K562 (cell line): ENCODE measurements around the gene HMGN1. TPM values are rescaled to one million over a fixed set of nuclear protein-coding genes. Genes with fewer than 3 reads are reported as not detected.

ENCODE experiments used
- ATF1 ChIP-seq, 2 experiments: fragments of 450-650 bp in 1 of 2; IDR thresholded peaks; 2 replicates each; pipeline ENCODE4 v1.6.1; 2016; ENCODE audit warnings: missing compliant biosample characterization in 1 of 2, missing genetic modification characterization in 1 of 2
- BCOR ChIP-seq: fragments of 450-650 bp; IDR thresholded peaks from 2 replicates; pipeline ENCODE4 v1.6.1; 2016
- CHCHD3 ChIP-seq: fragments of 250-450 bp; sonication (Bioruptor Pico); IDR thresholded peaks from 2 replicates; pipeline ENCODE4 v2.1.2; 2022; ENCODE audit warnings: mild to moderate bottlenecking
- CXXC5 ChIP-seq: fragments of 250-450 bp; sonication (Bioruptor Pico); IDR thresholded peaks from 2 replicates; pipeline ENCODE4 v1.8.0; 2022; ENCODE audit warnings: inconsistent platforms, mild to moderate bottlenecking, moderate library complexity
- EP400 ChIP-seq: fragments of 450-650 bp; IDR thresholded peaks from 2 replicates; pipeline ENCODE4 v1.6.1; 2017; ENCODE audit warnings: antibody characterized with exemption, mild to moderate bottlenecking, moderate library complexity
- ERF ChIP-seq: fragments of 450-650 bp; formaldehyde crosslinking; IDR thresholded peaks from 2 replicates; pipeline ENCODE4 v1.4.0; 2020; ENCODE audit warnings: mild to moderate bottlenecking, mixed read lengths
- HNRNPLL ChIP-seq: fragments of 200-400 bp; formaldehyde crosslinking; IDR thresholded peaks from 2 replicates; pipeline ENCODE4 v1.6.1; 2017; ENCODE audit warnings: low read length, low read depth, mild to moderate bottlenecking; ENCODE audit not compliant: poor library complexity, severe bottlenecking
- KAT7 ChIP-seq: sonication (generic); formaldehyde crosslinking; IDR thresholded peaks from 2 replicates; pipeline ENCODE4 v1.8.0; 2022; ENCODE audit warnings: missing genetic modification reagents, mild to moderate bottlenecking, borderline replicate concordance
- MCM5 ChIP-seq: fragments of 450-650 bp; IDR thresholded peaks from 2 replicates; pipeline ENCODE4 v1.6.1; 2016; ENCODE audit warnings: low read depth
- MYC ChIP-seq, 2 experiments: fragments of 250-450 bp in 1 of 2; sonication (Bioruptor Pico) in 1 of 2; IDR thresholded peaks; 2 replicates each; pipeline versions ENCODE4 v1.5.1 to v1.6.1; 2012 to 2021; ENCODE audit warnings: low read depth in 2 of 2, borderline replicate concordance in 1 of 2, improper control_type of control experiment in 1 of 2, low read length in 1 of 2, mild to moderate bottlenecking in 1 of 2, moderate library complexity in 1 of 2
- NFXL1 ChIP-seq: fragments of 450-650 bp; formaldehyde crosslinking; IDR thresholded peaks from 2 replicates; pipeline ENCODE4 v1.4.0; 2021; ENCODE audit warnings: mild to moderate bottlenecking
- POLR2AphosphoS5 ChIP-seq: IDR thresholded peaks from 2 replicates; pipeline ENCODE4 v1.6.1; 2011; ENCODE audit warnings: mild to moderate bottlenecking, low read depth, low read length, moderate library complexity; ENCODE audit not compliant: control insufficient read depth, insufficient read depth
- SIN3B ChIP-seq: fragments of 450-650 bp; IDR thresholded peaks from 2 replicates; pipeline ENCODE4 v1.6.1; 2017; ENCODE audit warnings: low read depth, mild to moderate bottlenecking, moderate library complexity
- SMAD1 ChIP-seq: fragments of 150-350 bp; IDR thresholded peaks from 2 replicates; pipeline ENCODE4 v1.6.1; 2014; ENCODE audit warnings: low read length, low read depth; ENCODE audit not compliant: partially characterized antibody
- SMAD3 ChIP-seq: fragments of 450-650 bp; formaldehyde crosslinking; conservative IDR thresholded peaks from 2 replicates; pipeline ENCODE4 v1.4.0; 2020; ENCODE audit warnings: mild to moderate bottlenecking
- ZKSCAN8 ChIP-seq: fragments of 200-800 bp; sonication (Bioruptor generic); IDR thresholded peaks from 2 replicates; pipeline ENCODE4 v1.6.1; 2016; ENCODE audit warnings: missing genetic modification characterization, missing compliant biosample characterization
- polyA plus RNA-seq, 8 experiments: library from polyadenylated mRNA; depleted of rRNA in 4 of 8; stranded (reverse) in 5 of 8; unstranded in 3 of 8; fragments of >200 nt; fragmentation: Nextera tagmentation in 2 of 8; fragmentation: Illumina TruSeq in 1 of 8; extraction: Ambion mirVana in 2 of 8; extraction: Trizol in 1 of 8; gene quantifications; 2 replicates each; pipeline versions ENCODE4 v1.2.1 to v1.2.3, GENCODE V29; 2011 to 2014; ENCODE audit warnings: inconsistent platforms in 1 of 8, missing spikeins in 1 of 8
- total RNA-seq, 7 experiments: library from RNA; depleted of rRNA in 6 of 7; stranded (reverse); fragments of >200 nt in 6 of 7; fragmentation: Illumina TruSeq in 2 of 7; extraction: Trizol in 2 of 7; gene quantifications; 2 replicates each; pipeline versions ENCODE4 v1.2.1 to v1.2.3, GENCODE V29; 2011 to 2021; ENCODE audit warnings: low replicate concordance in 1 of 7
- TF ChIP-seq, protein P1 (sequence below): fragments of 450-650 bp; IDR thresholded peaks from 2 replicates; pipeline ENCODE4 v1.7.0; 2016; ENCODE audit warnings: borderline replicate concordance
- TF ChIP-seq, protein P2 (sequence below): sonication (generic); formaldehyde crosslinking; IDR thresholded peaks from 2 replicates; pipeline ENCODE4 v1.8.0; 2023; ENCODE audit warnings: mild to moderate bottlenecking, missing genetic modification reagents
- TF ChIP-seq, protein P3 (sequence below): fragments of 250-450 bp; sonication (Bioruptor Pico); IDR thresholded peaks from 2 replicates; pipeline ENCODE4 v1.9.0; 2021; ENCODE audit warnings: mild to moderate bottlenecking, inconsistent platforms

The HMGN1 gene
- total and polyA plus RNA-seq, 9 of the 15 experiments (the other 6 are each of a cell fraction or from before 2014, with no cell fraction given): 124 to 626 (median 498) TPM

GRCh38 chr21:39349211-39350093 lies 564 bp upstream of the HMGN1 start (continued):
- TF ChIP-seq, protein P1, sequence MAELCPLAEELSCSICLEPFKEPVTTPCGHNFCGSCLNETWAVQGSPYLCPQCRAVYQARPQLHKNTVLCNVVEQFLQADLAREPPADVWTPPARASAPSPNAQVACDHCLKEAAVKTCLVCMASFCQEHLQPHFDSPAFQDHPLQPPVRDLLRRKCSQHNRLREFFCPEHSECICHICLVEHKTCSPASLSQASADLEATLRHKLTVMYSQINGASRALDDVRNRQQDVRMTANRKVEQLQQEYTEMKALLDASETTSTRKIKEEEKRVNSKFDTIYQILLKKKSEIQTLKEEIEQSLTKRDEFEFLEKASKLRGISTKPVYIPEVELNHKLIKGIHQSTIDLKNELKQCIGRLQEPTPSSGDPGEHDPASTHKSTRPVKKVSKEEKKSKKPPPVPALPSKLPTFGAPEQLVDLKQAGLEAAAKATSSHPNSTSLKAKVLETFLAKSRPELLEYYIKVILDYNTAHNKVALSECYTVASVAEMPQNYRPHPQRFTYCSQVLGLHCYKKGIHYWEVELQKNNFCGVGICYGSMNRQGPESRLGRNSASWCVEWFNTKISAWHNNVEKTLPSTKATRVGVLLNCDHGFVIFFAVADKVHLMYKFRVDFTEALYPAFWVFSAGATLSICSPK: 0 out of 2 replicates have a peak, but pooled peaks have one; percentile 25
- no peak for TF ChIP-seq CHCHD3 (CRISPR knock-in tag)
- 0 out of 2 replicates have a peak, but pooled peaks have one; percentile 32 for TF ChIP-seq SIN3B
- TF ChIP-seq SMAD3 (CRISPR knock-in tag): 0 out of 2 replicates have a peak, but pooled peaks have one; percentile 3
- no peak for TF ChIP-seq KAT7 (CRISPR knock-in tag)
- peak; percentile 84 for TF ChIP-seq EP400
- TF ChIP-seq, protein P2, sequence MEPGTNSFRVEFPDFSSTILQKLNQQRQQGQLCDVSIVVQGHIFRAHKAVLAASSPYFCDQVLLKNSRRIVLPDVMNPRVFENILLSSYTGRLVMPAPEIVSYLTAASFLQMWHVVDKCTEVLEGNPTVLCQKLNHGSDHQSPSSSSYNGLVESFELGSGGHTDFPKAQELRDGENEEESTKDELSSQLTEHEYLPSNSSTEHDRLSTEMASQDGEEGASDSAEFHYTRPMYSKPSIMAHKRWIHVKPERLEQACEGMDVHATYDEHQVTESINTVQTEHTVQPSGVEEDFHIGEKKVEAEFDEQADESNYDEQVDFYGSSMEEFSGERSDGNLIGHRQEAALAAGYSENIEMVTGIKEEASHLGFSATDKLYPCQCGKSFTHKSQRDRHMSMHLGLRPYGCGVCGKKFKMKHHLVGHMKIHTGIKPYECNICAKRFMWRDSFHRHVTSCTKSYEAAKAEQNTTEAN (CRISPR knock-in tag): no peak
- TF ChIP-seq ZKSCAN8 (CRISPR knock-in tag): no peak; the same call in 1 of the 2 replicates
- peak; percentile 71 for TF ChIP-seq CXXC5 (CRISPR knock-in tag)
- peak; percentile 62 for TF ChIP-seq SMAD1
- TF ChIP-seq POLR2AphosphoS5: peak; percentile 85
- TF ChIP-seq BCOR: peak; percentile 89
- peak; percentile 80 for TF ChIP-seq MYC (IDR thresholded peaks at IDR 0.05; ENCODE audit: low read depth, low read length)
- TF ChIP-seq MYC (CRISPR knock-in tag; IDR thresholded peaks at IDR 0.05; ENCODE audit: borderline replicate concordance, low read depth): peak; percentile 60; the same call in 1 of the 2 replicates
- peak; percentile 56; the same call in 1 of the 2 replicates for TF ChIP-seq NFXL1 (CRISPR knock-in tag)
- TF ChIP-seq HNRNPLL: peak; percentile 70
- TF ChIP-seq, protein P3, sequence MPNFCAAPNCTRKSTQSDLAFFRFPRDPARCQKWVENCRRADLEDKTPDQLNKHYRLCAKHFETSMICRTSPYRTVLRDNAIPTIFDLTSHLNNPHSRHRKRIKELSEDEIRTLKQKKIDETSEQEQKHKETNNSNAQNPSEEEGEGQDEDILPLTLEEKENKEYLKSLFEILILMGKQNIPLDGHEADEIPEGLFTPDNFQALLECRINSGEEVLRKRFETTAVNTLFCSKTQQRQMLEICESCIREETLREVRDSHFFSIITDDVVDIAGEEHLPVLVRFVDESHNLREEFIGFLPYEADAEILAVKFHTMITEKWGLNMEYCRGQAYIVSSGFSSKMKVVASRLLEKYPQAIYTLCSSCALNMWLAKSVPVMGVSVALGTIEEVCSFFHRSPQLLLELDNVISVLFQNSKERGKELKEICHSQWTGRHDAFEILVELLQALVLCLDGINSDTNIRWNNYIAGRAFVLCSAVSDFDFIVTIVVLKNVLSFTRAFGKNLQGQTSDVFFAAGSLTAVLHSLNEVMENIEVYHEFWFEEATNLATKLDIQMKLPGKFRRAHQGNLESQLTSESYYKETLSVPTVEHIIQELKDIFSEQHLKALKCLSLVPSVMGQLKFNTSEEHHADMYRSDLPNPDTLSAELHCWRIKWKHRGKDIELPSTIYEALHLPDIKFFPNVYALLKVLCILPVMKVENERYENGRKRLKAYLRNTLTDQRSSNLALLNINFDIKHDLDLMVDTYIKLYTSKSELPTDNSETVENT (CRISPR knock-in tag): peak; percentile 80; the same call in 1 of the 2 replicates
- no peak for TF ChIP-seq MCM5
- peak; percentile 90 for TF ChIP-seq ERF (CRISPR knock-in tag)
- no peak for TF ChIP-seq ATF1 (CRISPR knock-in tag; IDR thresholded peaks at IDR 0.05)
- peak; percentile 86 for TF ChIP-seq ATF1 (tag; IDR thresholded peaks at IDR 0.05)
